HUES6 (cell line): Measurements from ENCODE around the gene PDE9A.

ENCODE experiments used
- H3K27ac ChIP-seq: 2 replicates; pipeline ENCODE4 v1.7.0; 2013; ENCODE audit warnings: low read depth, mild to moderate bottlenecking, low read length, inconsistent platforms
- H3K27me3 ChIP-seq: 2 replicates; pipeline ENCODE4 v1.6.1; 2013; ENCODE audit warnings: low read length; ENCODE audit not compliant: control insufficient read depth, insufficient read depth
- H3K36me3 ChIP-seq: 2 replicates; pipeline ENCODE4 v1.6.1; 2013; ENCODE audit warnings: low read length; ENCODE audit not compliant: control insufficient read depth, insufficient read depth
- H3K4me1 ChIP-seq: 2 replicates; pipeline ENCODE4 v1.6.1; 2013; ENCODE audit warnings: low read length; ENCODE audit not compliant: control insufficient read depth, insufficient read depth
- H3K4me3 ChIP-seq: 2 replicates; pipeline ENCODE4 v1.5.1; 2013; ENCODE audit warnings: low read depth, low read length
- H3K9ac ChIP-seq: one replicate; pipeline ENCODE4 v1.6.1; 2013; ENCODE audit warnings: mild to moderate bottlenecking, low read length
- H3K9me3 ChIP-seq: 2 replicates; pipeline ENCODE4 v1.6.1; 2013; ENCODE audit warnings: low read depth, low read length; ENCODE audit not compliant: control insufficient read depth, insufficient read depth

The PDE9A gene

DNA sequence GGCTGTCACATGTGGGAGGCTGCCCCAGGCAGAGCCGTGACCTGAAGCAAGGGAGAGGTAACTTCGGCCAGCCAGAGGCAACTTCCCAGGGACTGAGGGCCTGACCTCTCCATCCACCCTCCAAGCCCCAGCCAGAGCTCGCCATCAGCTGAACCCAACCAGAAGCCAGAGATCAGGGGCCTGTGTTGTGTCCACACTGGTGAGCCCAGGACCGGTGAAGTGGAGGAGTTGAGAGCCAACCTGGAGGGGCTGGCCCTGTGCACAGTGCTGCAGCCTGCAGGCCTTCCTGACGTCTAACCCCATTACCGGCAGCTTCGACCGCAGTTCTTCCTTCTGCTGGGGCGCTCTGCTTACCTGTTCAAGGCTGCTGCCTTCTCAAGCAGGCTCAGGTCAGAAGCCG is 19.6 kb upstream of the PDE9A start:
- peaks cover 8% of the 10 kb centered on the region; the same call in 1 of the 2 replicates for H3K27me3 ChIP-seq
- H3K9me3 ChIP-seq = no peaks in the 10 kb centered on the region
- no peaks in the 10 kb centered on the region for H3K36me3 ChIP-seq
- H3K4me3 ChIP-seq = no peak overlapping the region
- peaks cover 12% of the 10 kb centered on the region for H3K4me1 ChIP-seq
- no peak overlapping the region for H3K27ac ChIP-seq
- H3K9ac ChIP-seq = no peak overlapping the region

DNA sequence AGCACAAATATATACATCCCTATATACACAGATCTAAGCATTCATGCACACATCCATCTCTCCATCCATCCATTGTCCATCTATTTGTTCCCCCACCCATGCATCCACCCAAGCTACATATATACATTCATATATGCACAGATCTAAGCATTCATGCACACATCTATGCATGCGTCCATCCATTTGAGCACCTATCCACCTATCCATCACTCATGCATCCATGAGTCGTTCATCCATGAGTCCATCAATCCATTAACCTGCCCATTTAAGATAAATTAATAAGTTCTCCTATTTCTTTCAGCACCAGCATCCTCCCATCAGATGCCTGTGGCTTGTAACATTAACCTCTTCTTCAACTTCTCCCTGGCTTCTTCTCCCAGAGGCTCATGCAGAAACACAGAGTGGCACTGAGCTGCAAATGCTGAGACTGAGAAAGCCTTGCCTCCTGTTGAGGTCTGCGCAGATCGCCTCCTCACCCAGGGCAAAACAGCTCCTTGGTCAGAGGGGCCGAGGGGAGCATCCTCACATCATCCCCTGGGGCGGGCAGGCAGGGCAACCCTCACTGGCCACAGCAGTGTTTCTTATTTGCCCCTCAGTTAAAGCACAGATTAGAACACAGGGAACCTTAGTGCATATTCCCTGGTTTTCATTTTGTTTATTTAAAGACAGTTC is 17.4 kb upstream of the PDE9A start:
- Histone ChIP-seq H3K27ac (no peak overlapping the region), H3K9me3 (no peaks in the 10 kb centered on the region)

DNA sequence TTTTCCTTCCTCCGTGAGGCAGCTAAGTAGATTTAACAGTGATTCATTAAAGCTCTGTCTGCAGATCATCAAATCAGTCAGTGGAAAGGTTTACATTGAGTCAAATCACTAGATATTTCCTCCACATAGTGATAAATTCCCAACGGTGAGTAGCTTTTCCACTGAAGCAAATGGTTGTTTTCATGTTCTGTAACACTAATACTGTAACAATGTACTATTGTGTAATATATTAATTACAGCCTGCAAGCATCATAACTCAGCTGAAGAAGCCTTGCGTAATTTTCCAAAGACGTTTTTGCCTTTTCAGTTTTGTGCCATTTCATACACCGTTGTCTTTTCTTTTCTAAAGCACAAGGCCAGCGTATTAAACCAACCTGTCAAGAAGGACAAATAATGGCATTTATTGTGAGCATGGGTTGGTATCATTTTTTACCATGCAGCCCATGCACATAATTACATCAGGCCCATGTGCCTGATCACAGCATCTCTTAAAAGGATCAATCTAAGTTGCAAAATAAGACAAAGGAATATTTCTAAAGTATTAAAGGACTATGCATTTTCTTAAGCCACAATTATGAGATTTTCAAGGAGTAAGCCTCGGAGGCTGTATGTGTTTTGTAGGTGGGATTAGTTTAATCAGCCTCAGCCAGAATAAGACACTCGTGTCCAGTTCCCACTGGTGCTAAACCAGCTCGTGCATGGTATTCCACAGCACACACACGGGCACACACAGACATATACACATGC is 16.7 kb upstream of the PDE9A start:
- no peak overlapping the region for H3K27ac ChIP-seq
- H3K4me3 ChIP-seq = no peak overlapping the region
- peaks cover 8% of the 10 kb centered on the region; the same call in 1 of the 2 replicates for H3K27me3 ChIP-seq
- no peaks in the 10 kb centered on the region for H3K9me3 ChIP-seq
- peaks cover 21% of the 10 kb centered on the region for H3K4me1 ChIP-seq
- no peak overlapping the region for H3K9ac ChIP-seq
- no peaks in the 10 kb centered on the region for H3K36me3 ChIP-seq

More for the DNA sequence above, 17.4 kb upstream of the PDE9A start:
- H3K4me1 ChIP-seq = peaks cover 15% of the 10 kb centered on the region
- no peaks in the 10 kb centered on the region for H3K36me3 ChIP-seq
- no peak overlapping the region for H3K9ac ChIP-seq
- no peak overlapping the region for H3K4me3 ChIP-seq
- peaks cover 8% of the 10 kb centered on the region; the same call in 1 of the 2 replicates for H3K27me3 ChIP-seq

DNA sequence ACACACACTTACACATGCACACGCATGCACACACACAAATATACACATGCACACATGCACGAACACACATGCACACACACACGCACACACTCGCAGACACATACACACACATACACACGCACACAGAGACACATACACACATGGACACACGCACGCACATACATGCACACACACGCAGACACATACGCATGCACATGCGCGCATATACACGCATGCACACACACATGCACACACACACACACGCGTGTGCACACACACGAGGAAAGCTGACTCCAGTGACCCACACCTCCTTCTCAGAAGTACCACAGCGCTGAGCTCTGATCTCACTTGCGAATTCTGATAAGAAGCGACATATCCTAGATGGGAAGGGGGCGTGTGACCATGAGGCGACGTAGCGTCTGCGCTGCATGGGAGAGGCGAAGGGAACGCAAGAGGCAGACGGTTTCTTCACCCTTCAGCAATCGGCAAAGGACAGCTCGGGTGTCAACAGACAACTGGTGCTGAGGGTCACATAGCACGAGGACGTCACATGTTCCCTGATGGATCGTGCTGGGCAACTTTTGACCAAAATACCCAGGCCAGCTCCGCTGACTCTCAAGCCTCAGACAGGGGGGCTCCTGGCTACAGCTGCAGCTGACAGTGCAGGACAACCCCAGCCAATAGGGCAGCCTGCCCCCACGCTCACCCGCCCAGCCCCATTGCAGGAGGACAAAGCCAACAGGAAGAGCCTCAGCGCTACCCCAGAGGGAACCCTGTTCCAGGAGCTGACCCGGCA is 16.0 kb upstream of the PDE9A start:
- Histone ChIP-seq H3K4me3 (no peak overlapping the region), H3K9ac (no peak overlapping the region), H3K4me1 (peaks cover 20% of the 10 kb centered on the region), H3K27ac (no peak overlapping the region), H3K9me3 (no peaks in the 10 kb centered on the region), H3K27me3 (peaks cover 8% of the 10 kb centered on the region; the same call in 1 of the 2 replicates), H3K36me3 (no peaks in the 10 kb centered on the region)

DNA sequence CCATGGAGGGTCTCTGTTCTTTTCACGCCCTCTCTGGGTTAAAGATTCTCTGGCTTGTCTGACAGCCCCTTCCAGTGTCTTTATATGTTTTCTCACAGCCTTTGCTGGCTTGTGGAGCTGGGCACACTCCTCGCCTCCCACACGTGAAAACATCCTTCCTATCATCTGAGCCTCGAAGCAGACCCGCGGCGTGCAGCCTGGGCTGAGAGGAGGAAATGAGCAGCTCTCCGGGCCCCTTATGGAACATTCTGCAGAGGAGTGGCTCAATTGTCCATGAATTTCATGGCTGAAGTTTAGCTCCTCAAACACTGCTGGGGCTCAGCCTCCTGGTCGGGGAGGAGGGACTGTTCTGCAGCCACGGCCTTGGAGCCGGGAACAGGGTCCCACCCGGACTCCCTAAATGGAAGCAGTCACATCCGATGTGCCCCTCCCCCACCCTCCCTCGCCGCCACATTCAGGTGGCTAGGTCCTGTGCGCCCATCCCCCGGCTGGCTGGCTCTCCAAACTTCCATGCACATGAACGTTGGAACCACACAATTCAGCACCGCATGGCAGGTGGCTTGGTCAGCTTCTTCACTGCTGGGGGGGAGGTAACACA is 15.1 kb upstream of the PDE9A start:
- H3K9ac ChIP-seq = no peak overlapping the region
- no peak overlapping the region for H3K4me3 ChIP-seq
- no peaks in the 10 kb centered on the region for H3K9me3 ChIP-seq
- no peak overlapping the region for H3K27ac ChIP-seq
- peaks cover 8% of the 10 kb centered on the region; the same call in 1 of the 2 replicates for H3K27me3 ChIP-seq
- H3K36me3 ChIP-seq = no peaks in the 10 kb centered on the region
- peaks cover 15% of the 10 kb centered on the region for H3K4me1 ChIP-seq

DNA sequence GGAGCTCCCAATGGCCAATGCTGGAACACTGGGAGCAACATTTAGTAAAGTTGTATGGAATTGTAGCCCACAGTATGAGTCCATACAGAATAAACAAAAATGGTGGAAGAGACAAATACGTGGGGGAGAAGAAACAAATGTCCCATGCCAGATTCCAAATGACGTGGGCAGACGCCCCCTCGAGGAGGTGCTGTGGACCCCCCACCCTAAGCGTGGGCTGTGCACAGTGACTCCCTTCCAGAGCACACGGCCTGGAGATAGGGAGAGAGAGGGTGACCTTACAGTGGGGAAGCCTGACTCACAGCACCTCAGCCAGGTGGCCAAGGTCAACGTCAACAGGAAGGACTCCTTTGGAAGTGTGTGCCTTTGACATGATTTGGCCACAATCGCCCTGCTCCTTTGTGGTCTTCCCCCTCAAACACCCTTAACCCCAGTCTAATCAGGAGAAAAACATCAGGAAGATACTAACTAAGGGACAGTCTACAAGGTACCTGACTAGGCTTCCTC is 13.7 kb upstream of the PDE9A start:
- Histone ChIP-seq H3K9ac (no peak overlapping the region), H3K4me1 (peaks cover 15% of the 10 kb centered on the region), H3K27me3 (peaks cover 8% of the 10 kb centered on the region; the same call in 1 of the 2 replicates), H3K36me3 (no peaks in the 10 kb centered on the region), H3K27ac (no peak overlapping the region), H3K4me3 (no peak overlapping the region), H3K9me3 (no peaks in the 10 kb centered on the region)

DNA sequence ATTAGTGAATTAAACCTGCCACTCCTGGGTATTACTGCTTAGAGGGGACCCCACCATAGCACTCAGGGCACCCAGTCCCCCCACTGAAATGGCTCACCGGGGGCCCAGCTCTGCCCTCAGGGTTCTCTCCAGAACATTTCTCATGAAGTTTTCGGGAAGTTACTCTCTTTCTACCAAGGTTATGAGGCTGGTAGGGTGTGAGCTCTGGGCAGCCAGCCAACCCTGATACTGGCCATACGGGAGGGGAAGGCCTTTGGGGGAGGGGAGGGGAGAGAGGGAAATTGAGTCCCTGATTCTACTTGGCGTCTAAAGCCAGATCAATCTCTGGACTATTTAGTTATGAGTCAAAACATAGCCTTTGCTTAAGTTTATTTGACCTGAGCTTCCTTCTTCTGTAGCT is 12.9 kb upstream of the PDE9A start:
- Histone ChIP-seq H3K27me3 (peaks cover 8% of the 10 kb centered on the region; the same call in 1 of the 2 replicates), H3K36me3 (no peaks in the 10 kb centered on the region), H3K4me3 (no peak overlapping the region), H3K9me3 (no peaks in the 10 kb centered on the region), H3K4me1 (peaks cover 15% of the 10 kb centered on the region), H3K9ac (no peak overlapping the region), H3K27ac (no peak overlapping the region)

DNA sequence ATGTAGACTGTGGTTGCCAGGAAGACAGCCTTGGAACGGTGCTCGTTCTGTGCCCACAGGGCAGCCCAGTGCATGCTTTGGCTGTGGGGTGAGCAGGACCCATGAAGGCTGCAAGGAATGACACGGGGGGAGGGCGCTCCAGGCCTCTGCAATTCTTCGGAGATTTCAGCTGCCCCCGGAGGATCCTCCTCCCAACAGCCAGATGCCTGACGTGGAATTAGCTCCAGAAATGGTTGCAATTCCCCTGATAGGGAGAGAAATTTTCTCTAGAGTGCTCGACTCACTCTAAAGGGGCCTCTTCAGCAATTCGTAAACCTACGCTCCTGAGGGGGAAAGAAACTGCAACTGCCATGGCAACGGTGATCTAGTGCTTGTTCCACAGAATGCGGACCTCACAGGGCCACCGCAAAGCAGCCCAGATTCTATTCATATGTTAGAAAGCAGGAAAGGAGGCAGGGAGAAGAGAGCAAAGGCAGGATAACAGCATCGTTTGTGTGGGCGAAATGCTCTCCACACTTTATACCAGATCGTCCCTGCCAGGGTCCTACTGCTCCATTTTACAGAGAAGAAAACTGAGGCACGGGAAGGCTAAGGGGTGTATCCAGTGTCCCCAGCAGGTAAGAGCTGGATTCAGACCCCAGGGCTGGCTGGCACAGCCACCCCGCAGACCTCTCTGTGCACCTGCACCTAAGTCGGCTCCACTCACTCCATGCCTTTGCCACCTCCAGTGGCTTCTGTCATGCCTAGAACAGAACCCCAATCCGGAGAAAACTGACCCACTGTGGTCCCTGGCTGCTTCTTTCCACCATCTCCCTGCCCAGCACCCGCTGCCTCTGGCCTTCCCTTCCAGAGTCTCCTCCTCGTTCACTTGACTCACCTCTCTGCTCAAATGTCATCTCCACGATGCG is 11.9 kb upstream of the PDE9A start:
- no peak overlapping the region for H3K27ac ChIP-seq
- H3K36me3 ChIP-seq = no peaks in the 10 kb centered on the region
- H3K9ac ChIP-seq = no peak overlapping the region
- no peaks in the 10 kb centered on the region for H3K9me3 ChIP-seq
- no peak overlapping the region for H3K4me3 ChIP-seq
- H3K4me1 ChIP-seq = peaks cover 15% of the 10 kb centered on the region
- no peaks in the 10 kb centered on the region for H3K27me3 ChIP-seq

DNA sequence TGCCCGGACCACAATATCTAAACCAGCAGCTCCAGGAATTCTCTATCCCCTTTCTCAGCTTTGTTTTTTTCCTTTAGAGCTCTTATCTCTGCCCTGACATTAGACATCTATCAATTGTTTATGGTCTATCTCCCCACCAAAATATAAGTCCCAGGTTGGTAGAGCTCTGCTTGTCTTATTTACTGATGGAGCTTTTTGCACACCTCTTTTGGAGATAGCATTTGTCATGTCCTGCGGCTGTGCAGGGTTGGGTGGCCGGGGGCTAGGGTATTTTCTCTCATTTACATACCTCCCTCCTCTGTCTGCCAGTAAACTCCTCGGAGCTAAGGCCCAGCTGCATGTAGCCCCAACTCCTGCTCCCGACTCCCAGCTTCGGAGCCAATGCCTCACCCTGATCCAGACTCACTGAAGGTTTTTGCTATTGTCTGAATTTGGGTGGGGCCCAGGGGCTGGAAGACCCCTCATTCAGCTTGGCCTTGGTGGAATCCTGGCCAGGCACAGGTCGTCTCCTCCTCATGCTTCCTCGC is 11.1 kb upstream of the PDE9A start:
- no peaks in the 10 kb centered on the region for H3K9me3 ChIP-seq
- H3K9ac ChIP-seq = no peak overlapping the region
- H3K4me1 ChIP-seq = peaks cover 15% of the 10 kb centered on the region
- no peak overlapping the region for H3K4me3 ChIP-seq
- no peaks in the 10 kb centered on the region for H3K27me3 ChIP-seq
- H3K36me3 ChIP-seq = no peaks in the 10 kb centered on the region
- no peak overlapping the region for H3K27ac ChIP-seq
